Cardiac septum (tissue), 1 donor: ENCODE measurements around the gene ARHGAP27. TPM values are rescaled to one million over a fixed set of nuclear protein-coding genes. Genes with fewer than 3 reads are reported as not detected.
"Not testable (repeated sequence)": the region's sequence is repeated elsewhere in the genome, so short reads cannot be mapped to it uniquely, and the experiment has no call there.

Source experiments
- DNase-seq: peaks from one replicate; pipeline ENCODE4 v3.0.0-alpha.2; 2020; ENCODE audit warnings: low spot score
- intact Hi-C: fragments of 100-400 bp; cut with DNase I; formaldehyde crosslinking; loops from one replicate; pipeline ENCODE4 v1.14.0; 2022
- total RNA-seq: library from RNA; stranded (reverse); fragmentation: NEBNext Ultra II Directional; extraction: Animal tissue kit (Norgen Biotek cat#: 25700); gene quantifications from one replicate; pipeline ENCODE4 v1.2.1, GENCODE V29; 2021
- donor health status: DM: no; HTN: no; CAD: no.

The ARHGAP27 gene
- total RNA-seq, 1 donor from 2014 or later: 20.0 TPM

- intact Hi-C loops: not testable (repeated sequence)
- peak; percentile 5 for DNase-seq
Measured at GRCh38 chr17:45343967-45344664, 88.6 kb downstream of the ARHGAP27 start.

Other genes starting within 250 kb of the ARHGAP27 start
- gene FMNL1, start 211.0 kb downstream of the ARHGAP27 start, total RNA-seq: 12.2 TPM
- not detected for gene SPATA32, start 170.8 kb downstream of the ARHGAP27 start, total RNA-seq
- 14.6 TPM for gene MAP3K14, start 115.8 kb downstream of the ARHGAP27 start, total RNA-seq
- 30.5 TPM for gene PLEKHM1, start 57.9 kb upstream of the ARHGAP27 start, total RNA-seq